ENCODE measurements around the gene ZSCAN10.

DNA sequence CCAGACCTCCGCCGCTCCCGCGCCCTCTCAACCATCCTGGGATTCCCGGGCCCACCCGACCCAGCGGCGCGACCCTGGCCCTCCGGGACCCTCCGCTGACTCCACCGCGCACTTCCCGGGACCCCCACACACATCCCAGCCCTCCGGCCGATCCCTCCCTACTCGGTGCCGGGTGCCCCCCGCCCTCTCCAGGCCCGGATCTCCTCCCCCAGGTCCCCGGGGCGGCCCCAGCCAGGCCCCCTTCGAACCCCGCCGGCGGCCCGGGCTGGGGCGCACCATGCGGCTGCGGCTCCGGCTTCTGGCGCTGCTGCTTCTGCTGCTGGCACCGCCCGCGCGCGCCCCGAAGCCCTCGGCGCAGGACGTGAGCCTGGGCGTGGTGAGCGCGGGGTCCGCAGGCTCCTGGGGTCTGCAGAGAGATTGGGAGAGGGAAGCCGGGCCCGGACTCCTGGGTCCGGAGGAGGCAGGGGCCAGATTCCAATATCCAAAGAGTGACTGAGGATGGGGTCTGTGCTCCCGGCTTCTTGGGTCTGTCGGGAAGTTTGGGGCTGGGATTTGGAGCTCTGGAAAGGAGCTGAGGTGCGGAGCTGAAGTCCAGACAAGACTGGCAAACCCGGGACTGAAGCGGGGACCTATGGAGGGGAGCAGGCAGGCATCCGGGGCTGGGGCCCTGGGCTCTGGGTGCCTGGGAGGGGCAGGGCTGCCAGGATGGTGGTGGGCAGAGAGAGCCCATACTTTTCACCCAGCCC lies 52.3 kb downstream of the ZSCAN10 start:
- TF ChIP-seq, protein P1, sequence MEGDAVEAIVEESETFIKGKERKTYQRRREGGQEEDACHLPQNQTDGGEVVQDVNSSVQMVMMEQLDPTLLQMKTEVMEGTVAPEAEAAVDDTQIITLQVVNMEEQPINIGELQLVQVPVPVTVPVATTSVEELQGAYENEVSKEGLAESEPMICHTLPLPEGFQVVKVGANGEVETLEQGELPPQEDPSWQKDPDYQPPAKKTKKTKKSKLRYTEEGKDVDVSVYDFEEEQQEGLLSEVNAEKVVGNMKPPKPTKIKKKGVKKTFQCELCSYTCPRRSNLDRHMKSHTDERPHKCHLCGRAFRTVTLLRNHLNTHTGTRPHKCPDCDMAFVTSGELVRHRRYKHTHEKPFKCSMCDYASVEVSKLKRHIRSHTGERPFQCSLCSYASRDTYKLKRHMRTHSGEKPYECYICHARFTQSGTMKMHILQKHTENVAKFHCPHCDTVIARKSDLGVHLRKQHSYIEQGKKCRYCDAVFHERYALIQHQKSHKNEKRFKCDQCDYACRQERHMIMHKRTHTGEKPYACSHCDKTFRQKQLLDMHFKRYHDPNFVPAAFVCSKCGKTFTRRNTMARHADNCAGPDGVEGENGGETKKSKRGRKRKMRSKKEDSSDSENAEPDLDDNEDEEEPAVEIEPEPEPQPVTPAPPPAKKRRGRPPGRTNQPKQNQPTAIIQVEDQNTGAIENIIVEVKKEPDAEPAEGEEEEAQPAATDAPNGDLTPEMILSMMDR (conservative IDR thresholded peaks at IDR 0.05 in 1 of 2, IDR thresholded peaks at IDR 0.05 in 1 of 2; ENCODE audit: extremely low read depth in 1 of 2, insufficient read depth in 1 of 2, low read depth in 1 of 2, low read length in 2 of 2) = no peak
- TF ChIP-seq EZH2 (IDR thresholded peaks at IDR 0.05; ENCODE audit: borderline replicate concordance, low read length) = peak; percentile 38

All from mammary epithelial cell (primary cell).